Ovary (tissue), 9 donors: ENCODE data around the gene FAM83C. TPM values are rescaled to one million over a fixed set of nuclear protein-coding genes. Genes with fewer than 3 reads are reported as not detected.

Source experiments
- DNase-seq, 5 donors: peaks; one replicate each; pipeline ENCODE4 v3.0.0-alpha.2; 2019 to 2020
- H3K27ac ChIP-seq, 2 donors: fragments of 200-600 bp; one replicate each; pipeline versions ENCODE4 v1.5.1 to v1.8.0; 2019 to 2022
- H3K27me3 ChIP-seq: fragments of 200-600 bp; one replicate; pipeline ENCODE4 v1.8.0; 2022
- H3K36me3 ChIP-seq: fragments of 200-600 bp; sonication (generic); one replicate; pipeline ENCODE4 v1.5.1; 2019
- H3K4me1 ChIP-seq: one replicate; pipeline ENCODE4 v1.8.1; 2013; ENCODE audit warnings: mild to moderate bottlenecking, moderate library complexity; ENCODE audit not compliant: insufficient read depth
- H3K4me3 ChIP-seq: fragments of 200-600 bp; sonication (generic); one replicate; pipeline ENCODE4 v1.5.1; 2017
- H3K9me3 ChIP-seq, 2 donors: fragments of 200-600 bp in 1 of 2; sonication (generic) in 1 of 2; one replicate each; pipeline versions ENCODE4 v1.5.1 to v1.8.1; 2013 to 2019; ENCODE audit warnings: mild to moderate bottlenecking in 1 of 2, moderate library complexity in 1 of 2
- CTCF ChIP-seq, 3 donors: fragments of 450-650 bp in 2 of 3; fragments of 200-600 bp in 1 of 3; IDR thresholded peaks; one replicate each; pipeline versions ENCODE4 v1.5.1 to v1.8.0; 2016 to 2022; ENCODE audit warnings: antibody characterized with exemption in 3 of 3, mild to moderate bottlenecking in 1 of 3
- EP300 ChIP-seq: sonication (generic); formaldehyde crosslinking; IDR thresholded peaks from one replicate; pipeline ENCODE4 v1.6.1; 2017; ENCODE audit warnings: antibody characterized with exemption
- POLR2A ChIP-seq: fragments of 450-650 bp; IDR thresholded peaks from one replicate; pipeline ENCODE4 v1.6.1; 2017; ENCODE audit warnings: antibody characterized with exemption, mild to moderate bottlenecking, moderate library complexity
- WGBS, 3 donors: extraction: QIAGEN DNeasy Blood & Tissue Kit in 1 of 3; methylation state at CpG; one replicate each; pipeline versions ENCODE4 v1.1.5 to v1.1.7; 2013 to 2017; 5-methylcytosine and 5-hydroxymethylcytosine counted together
- intact Hi-C, 4 donors: fragments of 100-400 bp; cut with DNase I; formaldehyde crosslinking; loops; one replicate each; pipeline versions ENCODE4 v1.11.0 to v1.15.1; 2022 to 2023
- polyA plus RNA-seq, 2 donors: library from polyadenylated mRNA; stranded (reverse); fragments of 200-250 nt in 1 of 2; fragments of 350-450 nt in 1 of 2; fragmentation: Illumina TruSeq in 1 of 2; extraction: RNeasy Lipid Tissue Mini Kit (QIAGEN cat#74804) in 1 of 2; gene quantifications; one replicate each; pipeline ENCODE4 v1.2.3, GENCODE V29; 2013 to 2014
- total RNA-seq, 7 donors: library from RNA; depleted of rRNA in 2 of 7; stranded (reverse); fragments of >200 nt in 2 of 7; fragmentation: NEBNext Ultra II Directional in 3 of 7; extraction: Animal tissue kit (Norgen Biotek cat#: 25700) in 3 of 7; gene quantifications; one replicate each; pipeline versions ENCODE4 v1.1.0 to v1.2.4, GENCODE V29; 2016 to 2023
- donor health status: DM: no; HTN: no; CAD: no; lungs with moderate emphysema.
- donor health status: DM: no; HTN: no; CAD: no.
- donor health status: Bipolar disorder and iron deficiency.
- donor health status: DM: yes; HTN: yes; CAD: no.
- donor health status: DM: no; HTN: no; CAD: no.
- donor health status: DM: yes; HTN: yes; CAD: no.

The FAM83C gene
- total and polyA plus RNA-seq, 9 donors = not detected

- Histone ChIP-seq H3K27ac (no peak overlapping the region), H3K27me3 (no peaks in the 10 kb centered on the region), H3K36me3 (no peaks in the 10 kb centered on the region), H3K9me3 (no peaks in the 10 kb centered on the region), H3K4me1 (peaks cover 6% of the 10 kb centered on the region), H3K4me3 (no peak overlapping the region)
- WGBS, 3 donors = 81 to 82% (median 82%) methylated on average over 28 of the region's 28 CpGs
- intact Hi-C loops = no loop called here
- TF ChIP-seq CTCF (IDR thresholded peaks at IDR 0.05) = no peak
- TF ChIP-seq EP300 = no peak
- TF ChIP-seq POLR2A = no peak
- DNase-seq = no peak
Observed at GRCh38 chr20:35287509-35288324, 4.5 kb downstream of the FAM83C start.

GRCh38 chr20:35286899-35287508, 5.2 kb downstream of the FAM83C start:
- intact Hi-C loops = no loop called here
- Histone ChIP-seq H3K27me3 (no peaks in the 10 kb centered on the region), H3K9me3 (no peaks in the 10 kb centered on the region), H3K27ac (no peak overlapping the region), H3K4me3 (no peak overlapping the region), H3K4me1 (peaks cover 6% of the 10 kb centered on the region), H3K36me3 (no peaks in the 10 kb centered on the region)
- no peak for DNase-seq
- 81 to 91% (median 86%) methylated on average over 17 of the region's 17 CpGs for WGBS, 3 donors
- TF ChIP-seq CTCF (IDR thresholded peaks at IDR 0.05) = no peak
- no peak for TF ChIP-seq POLR2A
- no peak for TF ChIP-seq EP300

- Histone ChIP-seq H3K36me3 (no peaks in the 10 kb centered on the region), H3K4me3 (no peak overlapping the region), H3K27me3 (no peaks in the 10 kb centered on the region), H3K4me1 (peaks cover 6% of the 10 kb centered on the region), H3K9me3 (no peaks in the 10 kb centered on the region), H3K27ac (no peak overlapping the region)
- intact Hi-C loops = no loop called here
- TF ChIP-seq EP300 (no peak), CTCF (IDR thresholded peaks at IDR 0.05) (no peak), POLR2A (no peak)
- WGBS, 3 donors = 88 to 92% (median 89%) methylated on average over 12 of the region's 12 CpGs
- no peak for DNase-seq
Observed at GRCh38 chr20:35286077-35286898, 5.9 kb downstream of the FAM83C start.

- Histone ChIP-seq H3K9me3 (no peaks in the 10 kb centered on the region), H3K27me3 (no peaks in the 10 kb centered on the region), H3K4me3 (no peak overlapping the region), H3K4me1 (peaks cover 6% of the 10 kb centered on the region), H3K36me3 (no peaks in the 10 kb centered on the region), H3K27ac (no peak overlapping the region)
- TF ChIP-seq POLR2A (no peak), EP300 (no peak), CTCF (IDR thresholded peaks at IDR 0.05) (no peak)
- intact Hi-C loops = no loop called here
- 85 to 90% (median 88%) methylated on average over 5 of the region's 5 CpGs for WGBS, 3 donors
- no peak for DNase-seq
Observed at GRCh38 chr20:35285806-35286076, 6.5 kb downstream of the FAM83C start.
